Measurements from ENCODE around the gene EPS15.

DNA sequence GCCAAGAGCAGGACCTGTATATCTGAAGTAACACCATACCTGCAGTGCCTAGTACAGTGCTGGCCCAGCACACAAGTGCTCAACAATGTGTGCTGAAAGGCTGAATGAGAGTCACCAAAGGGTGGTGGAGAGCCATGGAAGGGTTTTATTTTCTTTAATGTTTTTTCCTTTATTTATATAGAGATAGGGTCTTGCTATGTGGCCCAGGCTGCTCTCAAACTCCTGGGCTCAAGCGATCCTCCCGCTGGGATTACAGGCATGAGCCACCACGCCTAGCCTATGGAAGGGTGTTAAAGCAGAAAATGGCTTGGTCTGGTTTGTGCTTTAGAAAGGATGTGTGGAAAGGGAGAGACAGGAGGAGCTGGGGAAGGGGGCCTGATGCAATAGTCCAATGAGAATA is 175.4 kb downstream of the EPS15 start:
- TF ChIP-seq, protein P1, sequence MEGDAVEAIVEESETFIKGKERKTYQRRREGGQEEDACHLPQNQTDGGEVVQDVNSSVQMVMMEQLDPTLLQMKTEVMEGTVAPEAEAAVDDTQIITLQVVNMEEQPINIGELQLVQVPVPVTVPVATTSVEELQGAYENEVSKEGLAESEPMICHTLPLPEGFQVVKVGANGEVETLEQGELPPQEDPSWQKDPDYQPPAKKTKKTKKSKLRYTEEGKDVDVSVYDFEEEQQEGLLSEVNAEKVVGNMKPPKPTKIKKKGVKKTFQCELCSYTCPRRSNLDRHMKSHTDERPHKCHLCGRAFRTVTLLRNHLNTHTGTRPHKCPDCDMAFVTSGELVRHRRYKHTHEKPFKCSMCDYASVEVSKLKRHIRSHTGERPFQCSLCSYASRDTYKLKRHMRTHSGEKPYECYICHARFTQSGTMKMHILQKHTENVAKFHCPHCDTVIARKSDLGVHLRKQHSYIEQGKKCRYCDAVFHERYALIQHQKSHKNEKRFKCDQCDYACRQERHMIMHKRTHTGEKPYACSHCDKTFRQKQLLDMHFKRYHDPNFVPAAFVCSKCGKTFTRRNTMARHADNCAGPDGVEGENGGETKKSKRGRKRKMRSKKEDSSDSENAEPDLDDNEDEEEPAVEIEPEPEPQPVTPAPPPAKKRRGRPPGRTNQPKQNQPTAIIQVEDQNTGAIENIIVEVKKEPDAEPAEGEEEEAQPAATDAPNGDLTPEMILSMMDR (IDR thresholded peaks at IDR 0.05; ENCODE audit: poor library complexity): no peak
- no peak for TF ChIP-seq EZH2 (IDR thresholded peaks at IDR 0.05; ENCODE audit: borderline replicate concordance)
- no peak for TF ChIP-seq EZH2phosphoT487 (IDR thresholded peaks at IDR 0.05; ENCODE audit: low read depth, severe bottlenecking, unreplicated experiment)

Measured in hepatocyte (in vitro differentiated cells).